HG03159 (cell line): ENCODE results near the gene CDC27.
"Not testable (repeated sequence)": the region's sequence is repeated elsewhere in the genome, so short reads cannot be mapped to it uniquely, and the experiment has no call there.

Source experiments
- ATAC-seq: cut with Tn5 transposase; IDR thresholded peaks from one replicate; pipeline ENCODE4 v1.9.1; 2021; ENCODE audit warnings: mild to moderate bottlenecking, moderate library complexity; ENCODE audit not compliant: unreplicated experiment

Gene CDC27

GRCh38 chr17:47077576-47077975 lies 111.5 kb downstream of the CDC27 start:
- ATAC-seq = no peak

- ATAC-seq = no peak
These were observed 112.9 kb downstream of the CDC27 start for GRCh38 chr17:47076171-47076570.

- ATAC-seq = not testable (repeated sequence)
These were observed 114.7 kb downstream of the CDC27 start for GRCh38 chr17:47074361-47074760.

GRCh38 chr17:47073629-47074028 lies 115.5 kb downstream of the CDC27 start:
- not testable (repeated sequence) for ATAC-seq

GRCh38 chr17:47072886-47073285 lies 116.2 kb downstream of the CDC27 start:
- ATAC-seq = no peak

- not testable (repeated sequence) for ATAC-seq
These were observed 117.9 kb downstream of the CDC27 start for GRCh38 chr17:47071171-47071570.

- ATAC-seq = not testable (repeated sequence)
These were observed 118.8 kb downstream of the CDC27 start for GRCh38 chr17:47070266-47070665.
